RWPE2 (cell line): Measurements from ENCODE around the gene SLC4A3.

ENCODE experiments used
- ATAC-seq: fragments of 200-7000 bp; cut with Tn5 transposase; 3 replicates; pipeline ENCODE4 v1.9.1; 2021; ENCODE audit warnings: low read depth
- DNase-seq: peaks from one replicate; pipeline ENCODE4 v3.0.0-alpha.2; 2020; ENCODE audit warnings: low spot score
- H3K27ac ChIP-seq: fragments of 450-650 bp; 2 replicates; pipeline ENCODE4 v1.5.1; 2017; ENCODE audit warnings: mild to moderate bottlenecking; ENCODE audit not compliant: poor library complexity, severe bottlenecking
- H3K27me3 ChIP-seq: fragments of 250-450 bp; sonication (Bioruptor Pico); 2 replicates; pipeline ENCODE4 v1.5.1; 2021; ENCODE audit warnings: mild to moderate bottlenecking, moderate library complexity; ENCODE audit not compliant: insufficient read depth, poor library complexity, severe bottlenecking
- H3K36me3 ChIP-seq: fragments of 250-450 bp; sonication (Bioruptor Pico); 2 replicates; pipeline ENCODE4 v1.5.1; 2020; ENCODE audit warnings: low read depth, mild to moderate bottlenecking, moderate library complexity
- H3K4me1 ChIP-seq: fragments of 250-450 bp; sonication (Bioruptor Pico); 2 replicates; pipeline ENCODE4 v1.5.1; 2021; ENCODE audit warnings: mild to moderate bottlenecking, moderate library complexity; ENCODE audit not compliant: insufficient read depth, poor library complexity, severe bottlenecking
- H3K4me3 ChIP-seq: fragments of 250-450 bp; sonication (Bioruptor Pico); 2 replicates; pipeline ENCODE4 v1.5.1; 2021; ENCODE audit warnings: mild to moderate bottlenecking, moderate library complexity; ENCODE audit not compliant: severe bottlenecking
- H3K9me3 ChIP-seq: fragments of 250-450 bp; sonication (Bioruptor Pico); 2 replicates; pipeline ENCODE4 v1.5.1; 2021; ENCODE audit warnings: mild to moderate bottlenecking, moderate library complexity; ENCODE audit not compliant: severe bottlenecking
- TF ChIP-seq, protein P1 (sequence below): fragments of 450-650 bp; IDR thresholded peaks from one replicate; pipeline ENCODE4 v1.5.1; 2017; ENCODE audit warnings: mild to moderate bottlenecking, moderate library complexity; ENCODE audit not compliant: poor library complexity, severe bottlenecking

SLC4A3 gene

GRCh38 chr2:219631904-219632759 is 4.7 kb downstream of the SLC4A3 start:
- TF ChIP-seq, protein P1, sequence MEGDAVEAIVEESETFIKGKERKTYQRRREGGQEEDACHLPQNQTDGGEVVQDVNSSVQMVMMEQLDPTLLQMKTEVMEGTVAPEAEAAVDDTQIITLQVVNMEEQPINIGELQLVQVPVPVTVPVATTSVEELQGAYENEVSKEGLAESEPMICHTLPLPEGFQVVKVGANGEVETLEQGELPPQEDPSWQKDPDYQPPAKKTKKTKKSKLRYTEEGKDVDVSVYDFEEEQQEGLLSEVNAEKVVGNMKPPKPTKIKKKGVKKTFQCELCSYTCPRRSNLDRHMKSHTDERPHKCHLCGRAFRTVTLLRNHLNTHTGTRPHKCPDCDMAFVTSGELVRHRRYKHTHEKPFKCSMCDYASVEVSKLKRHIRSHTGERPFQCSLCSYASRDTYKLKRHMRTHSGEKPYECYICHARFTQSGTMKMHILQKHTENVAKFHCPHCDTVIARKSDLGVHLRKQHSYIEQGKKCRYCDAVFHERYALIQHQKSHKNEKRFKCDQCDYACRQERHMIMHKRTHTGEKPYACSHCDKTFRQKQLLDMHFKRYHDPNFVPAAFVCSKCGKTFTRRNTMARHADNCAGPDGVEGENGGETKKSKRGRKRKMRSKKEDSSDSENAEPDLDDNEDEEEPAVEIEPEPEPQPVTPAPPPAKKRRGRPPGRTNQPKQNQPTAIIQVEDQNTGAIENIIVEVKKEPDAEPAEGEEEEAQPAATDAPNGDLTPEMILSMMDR, result no peak
- H3K9me3 ChIP-seq, result no peaks in the 10 kb centered on the region
- no peaks in the 10 kb centered on the region for H3K27me3 ChIP-seq
- no peak overlapping the region for H3K27ac ChIP-seq
- DNase-seq (no peak), ATAC-seq (no peak)
- H3K36me3 ChIP-seq, result no peaks in the 10 kb centered on the region
- no peak overlapping the region for H3K4me3 ChIP-seq
- H3K4me1 ChIP-seq, result peaks cover 3% of the 10 kb centered on the region

GRCh38 chr2:219632760-219633105 is 5.3 kb downstream of the SLC4A3 start:
- no peak overlapping the region for H3K27ac ChIP-seq
- H3K4me1 ChIP-seq, result peaks cover 3% of the 10 kb centered on the region
- H3K4me3 ChIP-seq, result no peak overlapping the region
- ATAC-seq, result no peak
- DNase-seq, result no peak
- no peaks in the 10 kb centered on the region for H3K36me3 ChIP-seq
- no peaks in the 10 kb centered on the region for H3K27me3 ChIP-seq
- H3K9me3 ChIP-seq, result no peaks in the 10 kb centered on the region
- TF ChIP-seq, protein P1, result no peak

GRCh38 chr2:219633276-219634065 is 6.0 kb downstream of the SLC4A3 start:
- H3K36me3 ChIP-seq, result peaks cover 5% of the 10 kb centered on the region; the same call in 1 of the 2 replicates
- H3K9me3 ChIP-seq, result no peaks in the 10 kb centered on the region
- no peak overlapping the region for H3K27ac ChIP-seq
- H3K4me1 ChIP-seq, result no peaks in the 10 kb centered on the region
- TF ChIP-seq, protein P1, result no peak
- DNase-seq (no peak), ATAC-seq (no peak)
- H3K27me3 ChIP-seq, result no peaks in the 10 kb centered on the region
- no peak overlapping the region for H3K4me3 ChIP-seq

DNA sequence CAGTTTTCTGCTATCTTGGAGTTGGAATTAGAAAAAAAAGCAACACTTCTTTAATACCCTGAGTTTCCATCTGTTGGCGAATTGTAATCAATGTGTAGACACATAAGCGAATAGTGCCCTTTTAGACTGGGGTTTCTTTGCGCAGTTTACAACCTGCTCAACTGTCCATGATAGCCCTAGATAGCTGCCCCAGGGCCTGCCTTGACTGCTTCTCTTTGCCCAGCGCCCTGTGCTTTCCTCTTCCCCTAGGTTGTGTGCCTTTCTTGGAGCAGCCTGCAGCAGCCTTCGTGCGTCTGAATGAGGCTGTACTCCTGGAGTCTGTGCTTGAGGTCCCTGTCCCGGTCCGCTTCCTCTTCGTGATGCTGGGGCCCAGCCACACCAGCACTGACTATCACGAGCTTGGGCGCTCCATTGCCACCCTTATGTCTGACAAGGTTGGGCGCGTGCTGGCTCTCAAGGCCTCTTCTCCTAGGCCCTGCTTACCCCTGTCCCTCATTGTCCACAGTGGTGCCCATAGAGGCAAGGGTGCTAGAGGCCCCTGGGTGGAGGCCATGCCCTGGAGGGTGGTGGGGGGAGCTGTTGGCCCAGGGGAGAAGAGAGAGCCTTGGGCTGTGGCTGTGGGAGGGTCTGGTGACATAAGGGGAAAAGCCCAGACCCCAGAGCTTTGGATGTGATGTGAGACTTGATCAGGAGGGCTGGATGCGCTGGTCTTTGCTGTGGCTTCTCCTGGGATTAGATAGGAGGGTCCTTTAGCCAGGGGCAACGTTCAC is 6.9 kb downstream of the SLC4A3 start:
- ATAC-seq (no peak), DNase-seq (no peak)
- H3K27me3 ChIP-seq, result no peaks in the 10 kb centered on the region
- H3K4me1 ChIP-seq, result no peaks in the 10 kb centered on the region
- TF ChIP-seq, protein P1, result no peak
- no peak overlapping the region for H3K4me3 ChIP-seq
- H3K27ac ChIP-seq, result no peak overlapping the region
- H3K36me3 ChIP-seq, result peaks cover 6% of the 10 kb centered on the region; the same call in 1 of the 2 replicates
- no peaks in the 10 kb centered on the region for H3K9me3 ChIP-seq
